ENCODE data around the gene RPUSD1.
"Not testable (repeated sequence)": the region's sequence is repeated elsewhere in the genome, so short reads cannot be mapped to it uniquely, and the experiment has no call there.

Gene RPUSD1

DNA sequence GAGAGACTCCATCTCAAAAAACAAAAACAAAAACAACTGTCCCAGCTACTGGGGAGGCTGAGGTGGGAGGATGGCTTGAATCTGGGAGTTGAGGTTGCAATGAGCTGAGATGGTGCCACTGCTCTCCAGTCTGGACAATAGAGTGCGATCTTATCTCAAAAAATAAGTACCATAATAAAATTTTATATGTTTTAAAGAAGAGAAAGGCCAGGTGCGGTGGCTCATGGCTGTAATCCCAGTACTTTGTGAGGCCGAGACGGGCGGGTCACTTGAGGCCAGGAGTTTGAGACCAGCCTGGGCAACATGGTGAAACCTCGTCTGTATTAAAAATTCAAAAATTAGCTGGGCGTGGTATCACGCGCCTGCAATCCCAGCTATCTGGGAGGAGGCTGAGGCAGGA is 11.4 kb downstream of the RPUSD1 start:
- Histone ChIP-seq H3K27ac (no peak overlapping the region), H3K36me3 (no peaks in the 10 kb centered on the region)

DNA sequence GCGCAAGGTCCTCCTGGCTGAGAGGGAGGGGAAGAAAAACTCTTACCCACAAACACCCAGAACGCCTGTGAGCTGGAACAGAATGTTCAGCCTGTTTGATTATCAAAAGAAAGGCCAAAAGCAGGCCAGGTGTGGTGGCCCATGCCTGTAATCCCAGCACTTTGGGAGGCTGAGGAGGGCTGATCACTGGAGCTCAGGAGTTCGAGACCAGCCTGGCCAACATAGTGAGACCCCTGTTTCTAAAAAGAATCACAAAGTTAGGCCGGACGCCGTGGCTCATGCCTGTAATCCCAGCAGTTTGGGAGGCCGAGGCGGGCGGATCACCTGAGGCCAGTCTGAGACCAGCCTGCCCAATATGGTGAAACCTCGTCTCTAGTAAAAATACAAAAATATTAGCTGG is 11.9 kb downstream of the RPUSD1 start:
- not testable (repeated sequence) for H3K27me3 ChIP-seq (ENCODE audit: insufficient read depth, low read depth, severe bottlenecking); H3K9me3 ChIP-seq (ENCODE audit: severe bottlenecking); H3K4me3 ChIP-seq (ENCODE audit: low read depth, low read length); DNase-seq; H3K27ac ChIP-seq; H3K36me3 ChIP-seq

More for the DNA sequence above, 11.4 kb downstream of the RPUSD1 start:
- H3K9me3 ChIP-seq (ENCODE audit: severe bottlenecking), result no peaks in the 10 kb centered on the region
- TF ChIP-seq, protein P1, sequence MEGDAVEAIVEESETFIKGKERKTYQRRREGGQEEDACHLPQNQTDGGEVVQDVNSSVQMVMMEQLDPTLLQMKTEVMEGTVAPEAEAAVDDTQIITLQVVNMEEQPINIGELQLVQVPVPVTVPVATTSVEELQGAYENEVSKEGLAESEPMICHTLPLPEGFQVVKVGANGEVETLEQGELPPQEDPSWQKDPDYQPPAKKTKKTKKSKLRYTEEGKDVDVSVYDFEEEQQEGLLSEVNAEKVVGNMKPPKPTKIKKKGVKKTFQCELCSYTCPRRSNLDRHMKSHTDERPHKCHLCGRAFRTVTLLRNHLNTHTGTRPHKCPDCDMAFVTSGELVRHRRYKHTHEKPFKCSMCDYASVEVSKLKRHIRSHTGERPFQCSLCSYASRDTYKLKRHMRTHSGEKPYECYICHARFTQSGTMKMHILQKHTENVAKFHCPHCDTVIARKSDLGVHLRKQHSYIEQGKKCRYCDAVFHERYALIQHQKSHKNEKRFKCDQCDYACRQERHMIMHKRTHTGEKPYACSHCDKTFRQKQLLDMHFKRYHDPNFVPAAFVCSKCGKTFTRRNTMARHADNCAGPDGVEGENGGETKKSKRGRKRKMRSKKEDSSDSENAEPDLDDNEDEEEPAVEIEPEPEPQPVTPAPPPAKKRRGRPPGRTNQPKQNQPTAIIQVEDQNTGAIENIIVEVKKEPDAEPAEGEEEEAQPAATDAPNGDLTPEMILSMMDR (IDR thresholded peaks at IDR 0.05; ENCODE audit: low read depth, low read length), result no peak
- H3K4me3 ChIP-seq (ENCODE audit: low read depth, low read length), result no peak overlapping the region
- H3K27me3 ChIP-seq (ENCODE audit: insufficient read depth, low read depth, severe bottlenecking), result no peaks in the 10 kb centered on the region
- no peak for DNase-seq

DNA sequence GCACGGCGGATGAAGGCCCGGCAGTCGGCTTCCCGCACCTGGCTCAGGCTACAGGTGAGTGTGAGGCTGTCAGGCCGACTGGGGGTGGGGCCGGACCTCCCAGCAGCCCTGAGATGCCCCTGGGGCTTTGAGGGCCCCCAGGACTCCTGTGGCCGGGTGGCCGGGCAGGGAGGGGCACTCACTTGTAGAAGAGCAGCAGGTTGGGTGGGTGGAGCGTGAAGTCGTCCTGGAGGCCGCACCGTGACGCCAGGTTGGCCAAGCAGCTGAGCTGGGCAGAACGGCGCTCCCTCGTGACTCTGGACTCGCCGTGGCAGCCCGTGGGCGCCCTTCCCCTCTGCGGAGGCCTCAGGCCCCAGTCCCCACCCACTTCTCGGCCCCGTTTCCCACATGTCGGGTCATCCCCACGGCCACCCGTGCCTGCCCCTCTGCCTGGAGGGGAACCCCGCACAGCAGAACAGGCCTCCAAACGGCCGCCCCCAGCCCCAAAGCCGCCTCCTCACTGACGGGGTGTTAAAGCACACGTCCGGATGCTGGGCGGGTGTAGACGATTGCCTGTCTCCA is 12.9 kb downstream of the RPUSD1 start:
- no peak overlapping the region for H3K27ac ChIP-seq
- H3K4me3 ChIP-seq (ENCODE audit: low read depth, low read length), result no peak overlapping the region
- DNase-seq, result no peak
- H3K36me3 ChIP-seq, result no peaks in the 10 kb centered on the region
- H3K9me3 ChIP-seq (ENCODE audit: severe bottlenecking), result no peaks in the 10 kb centered on the region
- H3K27me3 ChIP-seq (ENCODE audit: insufficient read depth, low read depth, severe bottlenecking), result no peaks in the 10 kb centered on the region
- TF ChIP-seq, protein P1 (IDR thresholded peaks at IDR 0.05; ENCODE audit: low read depth, low read length), result no peak

DNA sequence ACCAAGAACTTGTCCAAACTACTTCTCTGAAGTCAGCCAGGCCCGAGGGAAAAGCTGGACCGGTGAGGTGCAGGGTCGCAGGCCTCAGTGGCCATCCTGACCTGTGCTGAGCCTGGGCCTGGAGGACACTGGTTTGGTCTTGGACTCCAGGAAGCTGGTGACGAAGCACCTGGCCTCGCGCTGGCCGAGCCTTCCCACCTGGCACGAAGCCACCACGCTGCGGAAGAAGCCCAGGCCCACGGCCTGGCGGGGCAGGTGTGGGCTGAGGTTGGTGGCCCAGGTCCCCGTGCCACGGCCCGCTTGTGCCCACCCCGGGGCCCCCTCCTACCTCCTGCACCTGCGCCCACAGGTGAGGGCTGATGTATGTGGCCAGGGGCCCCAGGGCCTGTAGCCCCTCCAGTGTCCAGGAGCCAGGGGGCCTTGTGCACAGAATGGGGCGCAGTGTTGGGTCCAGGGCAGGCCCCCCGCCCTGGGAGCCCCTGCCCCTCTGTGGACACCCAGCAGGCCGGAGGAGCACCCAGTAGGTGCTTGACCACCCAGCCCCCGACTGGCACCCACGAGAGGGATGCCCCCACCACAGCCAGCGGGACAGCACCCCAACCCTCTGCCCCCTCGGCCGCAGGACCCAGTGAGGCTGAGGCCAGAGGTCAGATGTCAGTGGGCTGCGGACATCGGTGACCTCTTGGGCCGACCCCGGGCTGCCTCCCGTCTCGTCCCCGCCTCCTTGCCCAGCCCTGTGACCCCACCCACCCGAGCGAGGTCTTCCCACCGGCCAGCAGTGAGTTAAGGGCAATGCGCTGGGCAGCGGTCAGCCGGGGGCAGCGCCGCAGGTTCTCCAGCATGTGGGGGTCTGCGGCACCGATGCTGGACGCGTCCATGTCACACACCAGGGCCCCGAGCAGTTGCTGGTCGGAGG is 13.8 kb downstream of the RPUSD1 start:
- TF ChIP-seq, protein P1 (IDR thresholded peaks at IDR 0.05; ENCODE audit: low read depth, low read length), result no peak
- H3K27me3 ChIP-seq (ENCODE audit: insufficient read depth, low read depth, severe bottlenecking), result no peaks in the 10 kb centered on the region

DNA sequence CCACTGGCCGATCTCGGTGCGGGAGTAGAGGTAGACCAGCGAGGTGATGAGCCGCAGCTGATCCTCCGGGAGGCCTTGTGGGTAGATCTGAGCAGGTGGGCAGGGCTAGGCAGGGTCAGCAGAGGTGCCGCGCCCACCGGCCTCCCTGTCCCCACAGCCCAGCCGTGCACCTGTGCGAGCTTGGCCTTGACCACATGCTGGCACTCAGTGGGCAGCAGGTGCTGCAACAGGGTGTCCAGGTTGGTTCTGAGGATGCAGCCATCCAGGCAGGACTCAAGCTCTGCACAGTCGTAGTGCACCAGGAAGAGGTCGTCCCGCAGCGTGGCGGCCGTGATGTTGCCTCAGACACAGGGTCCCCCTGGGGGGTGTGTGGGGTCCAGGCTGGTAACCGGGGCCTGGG is 15.2 kb downstream of the RPUSD1 start:
- Histone ChIP-seq H3K27ac (no peak overlapping the region), H3K27me3 (ENCODE audit: insufficient read depth, low read depth, severe bottlenecking) (no peaks in the 10 kb centered on the region), H3K36me3 (no peaks in the 10 kb centered on the region), H3K9me3 (ENCODE audit: severe bottlenecking) (no peaks in the 10 kb centered on the region), H3K4me3 (ENCODE audit: low read depth, low read length) (no peak overlapping the region)
- no peak for DNase-seq
- TF ChIP-seq, protein P1 (IDR thresholded peaks at IDR 0.05; ENCODE audit: low read depth, low read length), result no peak

More for the DNA sequence above, 13.8 kb downstream of the RPUSD1 start:
- Histone ChIP-seq H3K9me3 (ENCODE audit: severe bottlenecking) (no peaks in the 10 kb centered on the region), H3K36me3 (no peaks in the 10 kb centered on the region), H3K4me3 (ENCODE audit: low read depth, low read length) (no peak overlapping the region), H3K27ac (no peak overlapping the region)
- no peak for DNase-seq

- Histone ChIP-seq H3K27me3 (ENCODE audit: insufficient read depth, low read depth, severe bottlenecking) (no peaks in the 10 kb centered on the region), H3K27ac (no peak overlapping the region), H3K4me3 (ENCODE audit: low read depth, low read length) (no peak overlapping the region), H3K9me3 (ENCODE audit: severe bottlenecking) (no peaks in the 10 kb centered on the region), H3K36me3 (no peaks in the 10 kb centered on the region)
- no peak for DNase-seq
- TF ChIP-seq, protein P1 (IDR thresholded peaks at IDR 0.05; ENCODE audit: low read depth, low read length), result no peak
Observed at GRCh38 chr16:770411-770810, 17.8 kb downstream of the RPUSD1 start.

Measured in WERI-Rb-1 (cell line).